Cardiac fibroblast (primary cell): ENCODE results near the gene IMPA2.

ENCODE experiments used
- DNase-seq, 2 donors: peaks; one replicate each; pipeline versions ENCODE4 v3.0.0 to v3.0.0-alpha.2; 2010; ENCODE audit warnings: low read depth in 2 of 2
- H3K4me3 ChIP-seq, 2 donors: replicated peaks in 1 of 2; 1 replicate in 1 of 2; 2 replicates in 1 of 2; pipeline ENCODE4 v1.5.1; 2011; ENCODE audit warnings: low read depth in 2 of 2, low read length in 2 of 2, mild to moderate bottlenecking in 2 of 2, moderate library complexity in 1 of 2
- CTCF ChIP-seq: IDR thresholded peaks from one replicate; pipeline ENCODE4 v1.5.1; 2011; ENCODE audit warnings: low read depth, mild to moderate bottlenecking, low read length, inconsistent platforms

IMPA2 gene

GRCh38 chr18:11946756-11947155 is 34.6 kb upstream of the IMPA2 start:
- no peak for TF ChIP-seq CTCF
- DNase-seq, result peak; percentile 69 to 72

GRCh38 chr18:11947214-11948191 is 33.8 kb upstream of the IMPA2 start:
- peak; percentile 99 for DNase-seq
- peak overlapping the region; percentile 32 to 45 for H3K4me3 ChIP-seq
- TF ChIP-seq CTCF, result no peak

More at GRCh38 chr18:11946756-11947155, 34.6 kb upstream of the IMPA2 start:
- no peak overlapping the region for H3K4me3 ChIP-seq

- TF ChIP-seq CTCF, result no peak
- DNase-seq, result peak; percentile 18 to 41
- no peak overlapping the region for H3K4me3 ChIP-seq
These were observed 32.3 kb upstream of the IMPA2 start for GRCh38 chr18:11948852-11949523.

- DNase-seq, result no peak
- H3K4me3 ChIP-seq, result no peak overlapping the region
- no peak for TF ChIP-seq CTCF
These were observed 30.5 kb upstream of the IMPA2 start for GRCh38 chr18:11950824-11951223.

- no peak for TF ChIP-seq CTCF
- H3K4me3 ChIP-seq, result no peak overlapping the region
- peak in 1 of 2 donors; percentile 36 for DNase-seq
These were observed 29.9 kb upstream of the IMPA2 start for GRCh38 chr18:11951390-11951851.

GRCh38 chr18:11953113-11953512 is 28.2 kb upstream of the IMPA2 start:
- peak in 1 of 2 donors; percentile 40 for DNase-seq
- TF ChIP-seq CTCF, result no peak

More at GRCh38 chr18:11953113-11953512, 28.2 kb upstream of the IMPA2 start:
- H3K4me3 ChIP-seq, result no peak overlapping the region
